Colonic mucosa (tissue), 4 donors: Measurements from ENCODE around the gene HADHB. TPM values are rescaled to one million over a fixed set of nuclear protein-coding genes. Genes with fewer than 3 reads are reported as not detected.

Experiments used
- DNase-seq: peaks from one replicate; pipeline ENCODE4 v3.0.0-alpha.2; 2020
- H3K27ac ChIP-seq: fragments of 200-600 bp; one replicate; pipeline ENCODE4 v1.8.0; 2021
- H3K27me3 ChIP-seq: fragments of 200-600 bp; one replicate; pipeline ENCODE4 v1.8.0; 2021
- H3K36me3 ChIP-seq: fragments of 200-600 bp; one replicate; pipeline ENCODE4 v1.8.0; 2021
- H3K4me1 ChIP-seq: fragments of 200-600 bp; one replicate; pipeline ENCODE4 v1.8.0; 2021; ENCODE audit warnings: mild to moderate bottlenecking
- H3K4me3 ChIP-seq: fragments of 200-600 bp; one replicate; pipeline ENCODE4 v1.8.0; 2021
- H3K9ac ChIP-seq, 2 donors: one replicate each; pipeline ENCODE4 v1.7.0; 2013; ENCODE audit warnings: control low read depth in 2 of 2, low read depth in 2 of 2, low read length in 2 of 2
- H3K9me3 ChIP-seq: fragments of 200-600 bp; one replicate; pipeline ENCODE4 v1.8.0; 2021
- CTCF ChIP-seq: fragments of 200-600 bp; IDR thresholded peaks from one replicate; pipeline ENCODE4 v1.8.0; 2022; ENCODE audit warnings: antibody characterized with exemption, mild to moderate bottlenecking
- intact Hi-C: fragments of 100-400 bp; cut with DNase I; formaldehyde crosslinking; loops from one replicate; pipeline ENCODE4 v1.14.1; 2022
- total RNA-seq, 2 donors: library from RNA; stranded (reverse); fragmentation: NEBNext Ultra II Directional in 1 of 2; extraction: Animal tissue kit (Norgen Biotek cat#: 25700) in 1 of 2; gene quantifications; one replicate each; pipeline ENCODE4 v1.2.1, GENCODE V29; 2021
- donor health status: healthy.
- donor health status: DM: no; HTN: no; CAD: no.
- donor health status: DM: no; HTN: no; CAD: no.

The HADHB gene
- total RNA-seq, 2 donors from 2014 or later: 105 to 160 TPM

GRCh38 chr2:26202981-26203490 lies 41.7 kb upstream of the HADHB start:
- no peak overlapping the region for H3K27ac ChIP-seq
- intact Hi-C loops: no loop called here
- H3K9ac ChIP-seq: no peak overlapping the region
- no peaks in the 10 kb centered on the region for H3K4me1 ChIP-seq
- DNase-seq: no peak
- H3K36me3 ChIP-seq: peaks cover 10% of the 10 kb centered on the region
- H3K9me3 ChIP-seq: no peaks in the 10 kb centered on the region
- no peak overlapping the region for H3K4me3 ChIP-seq
- H3K27me3 ChIP-seq: no peaks in the 10 kb centered on the region
- no peak for TF ChIP-seq CTCF

- no peaks in the 10 kb centered on the region for H3K9me3 ChIP-seq
- DNase-seq: no peak
- H3K36me3 ChIP-seq: peaks cover 10% of the 10 kb centered on the region
- no peak overlapping the region for H3K27ac ChIP-seq
- no peak for TF ChIP-seq CTCF
- no peak overlapping the region for H3K9ac ChIP-seq
- H3K4me3 ChIP-seq: no peak overlapping the region
- H3K4me1 ChIP-seq: no peaks in the 10 kb centered on the region
- intact Hi-C loops: no loop called here
- H3K27me3 ChIP-seq: no peaks in the 10 kb centered on the region
Observed at GRCh38 chr2:26203906-26204305, 40.8 kb upstream of the HADHB start.

GRCh38 chr2:26212011-26212410 lies 32.7 kb upstream of the HADHB start:
- Histone ChIP-seq H3K4me1 (no peaks in the 10 kb centered on the region), H3K27me3 (no peaks in the 10 kb centered on the region), H3K36me3 (peaks cover 38% of the 10 kb centered on the region), H3K9me3 (no peaks in the 10 kb centered on the region), H3K4me3 (no peak overlapping the region), H3K9ac (no peak overlapping the region), H3K27ac (no peak overlapping the region)
- intact Hi-C loops: no loop called here
- DNase-seq: no peak
- no peak for TF ChIP-seq CTCF

DNA sequence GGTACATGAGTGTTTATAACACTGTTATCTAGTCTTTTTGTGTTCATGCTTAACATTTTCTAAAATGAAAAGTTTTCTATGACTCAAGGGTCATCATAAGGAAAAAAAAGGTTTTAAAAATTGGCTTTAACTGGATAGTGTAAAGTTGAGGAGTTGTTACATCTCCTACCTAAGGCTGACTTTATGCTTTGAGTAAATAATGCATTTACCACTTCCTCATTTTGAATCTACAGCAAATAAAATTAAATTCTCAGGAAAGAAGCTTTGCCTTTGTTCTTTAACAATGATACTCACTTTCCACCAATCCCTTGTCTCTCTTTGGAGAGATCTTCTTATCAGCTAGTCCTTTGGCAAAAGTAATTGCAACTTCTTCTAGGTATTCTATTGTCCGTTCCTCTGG lies 30.0 kb upstream of the HADHB start:
- H3K4me3 ChIP-seq: no peak overlapping the region
- H3K36me3 ChIP-seq: peaks cover 34% of the 10 kb centered on the region
- intact Hi-C loops: no loop called here
- H3K27ac ChIP-seq: no peak overlapping the region
- H3K9ac ChIP-seq: no peak overlapping the region
- no peak for DNase-seq
- H3K27me3 ChIP-seq: no peaks in the 10 kb centered on the region
- no peaks in the 10 kb centered on the region for H3K9me3 ChIP-seq
- H3K4me1 ChIP-seq: no peaks in the 10 kb centered on the region
- TF ChIP-seq CTCF: no peak

DNA sequence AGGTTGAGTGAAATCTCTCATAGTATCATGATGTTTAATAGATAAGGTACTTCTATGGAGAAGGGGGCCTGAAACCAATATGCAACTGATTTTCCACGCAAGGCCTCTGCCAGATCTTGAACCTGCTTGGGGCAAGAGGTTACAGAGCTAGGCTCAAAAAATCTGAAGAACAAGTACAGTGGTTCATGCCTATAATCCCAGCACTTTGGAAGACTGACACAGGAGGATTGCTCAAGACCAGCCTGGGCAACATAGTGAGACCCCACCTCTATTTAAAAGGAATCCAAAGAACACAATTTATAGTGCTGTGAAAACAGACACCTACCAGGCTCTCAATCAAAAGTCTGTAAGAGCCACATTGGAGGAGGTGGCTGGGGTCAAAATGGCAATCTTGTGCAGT lies 28.9 kb upstream of the HADHB start:
- no peak overlapping the region for H3K4me3 ChIP-seq
- intact Hi-C loops: no loop called here
- H3K36me3 ChIP-seq: peaks cover 34% of the 10 kb centered on the region
- H3K9ac ChIP-seq: no peak overlapping the region
- TF ChIP-seq CTCF: no peak
- H3K9me3 ChIP-seq: no peaks in the 10 kb centered on the region
- DNase-seq: no peak
- no peaks in the 10 kb centered on the region for H3K27me3 ChIP-seq
- H3K27ac ChIP-seq: no peak overlapping the region
- H3K4me1 ChIP-seq: no peaks in the 10 kb centered on the region
